Vagina (tissue), 2 donors: ENCODE measurements around the gene NFIA.

Experiments
- CTCF ChIP-seq, 3 experiments: fragments of 450-650 bp in 2 of 3; fragments of 200-600 bp in 1 of 3; sonication (generic) in 1 of 3; IDR thresholded peaks; one replicate each; pipeline ENCODE4 v1.5.1; 2017 to 2019; ENCODE audit warnings: antibody characterized with exemption in 3 of 3, mild to moderate bottlenecking in 2 of 3, moderate library complexity in 2 of 3
- POLR2A ChIP-seq, 2 donors: fragments of 450-650 bp; IDR thresholded peaks; one replicate each; pipeline ENCODE4 v1.6.1; 2017; ENCODE audit warnings: antibody characterized with exemption in 2 of 2, mild to moderate bottlenecking in 2 of 2, moderate library complexity in 2 of 2
- POLR2AphosphoS5 ChIP-seq, 2 donors: sonication (generic); formaldehyde crosslinking; IDR thresholded peaks; one replicate each; pipeline ENCODE4 v1.9.0; 2017; ENCODE audit warnings: antibody characterized with exemption in 2 of 2, mild to moderate bottlenecking in 2 of 2, low read depth in 1 of 2; ENCODE audit not compliant: insufficient read depth in 1 of 2

GRCh38 chr1:61386323-61386722 lies 304.0 kb downstream of the NFIA start:
- TF ChIP-seq POLR2AphosphoS5 (IDR thresholded peaks at IDR 0.05; ENCODE audit: insufficient read depth in 1 of 2, low read depth in 1 of 2) (no peak), POLR2A (IDR thresholded peaks at IDR 0.05) (no peak), CTCF (IDR thresholded peaks at IDR 0.05) (no peak)
